Measurements from ENCODE around the gene FBLN5. TPM values are rescaled to one million over a fixed set of nuclear protein-coding genes. Genes with fewer than 3 reads are reported as not detected.

Gene FBLN5
- total RNA-seq: 10 to 100 TPM in 2 of 3 donors, 1 to 10 TPM in 1; 6.1 to 56.7 (median 18.6) TPM
- long read RNA-seq, donor 1, transcript FBLN5-202 (11 exons, 2,123 nt): major isoform, 23 of 58 reads
- long read RNA-seq, donor 1, partial matches to known transcripts: 30 of 58 reads
- long read RNA-seq, donor 1, other reads (novel, unspliced or antisense): 3 of 58 reads
- long read RNA-seq, donor 2, transcript FBLN5-202 (11 exons, 2,123 nt): major isoform, 7 of 8 reads
- long read RNA-seq, donor 2, partial matches to known transcripts: 0 of 8 reads
- long read RNA-seq, donor 2, other reads (novel, unspliced or antisense): 1 of 8 reads

GRCh38 chr14:91947475-91948184 is at the start of gene FBLN5:
TSS of gene FBLN5 (minus strand) at chr14:91947694. CDS start at chr14:91947229, 465 bp downstream.
- no peak for TF ChIP-seq CTCF (IDR thresholded peaks at IDR 0.05)
- peak; percentile 32 to 58 (median 51) for DNase-seq
- intact Hi-C loops (cut with DNase I, micrococcal nuclease): no loop called here

GRCh38 chr14:91996948-91997371 is 49.5 kb upstream of the FBLN5 start:
- Histone ChIP-seq H3K9me3 (no peaks in the 10 kb centered on the region), H3K4me3 (no peak overlapping the region), H3K4me1 (ENCODE audit: low read depth) (no peaks in the 10 kb centered on the region), H3K36me3 (ENCODE audit: low read depth) (no peaks in the 10 kb centered on the region)
- intact Hi-C loops (cut with DNase I, micrococcal nuclease): no loop called here
- DNase-seq: peak in 1 of 3 donors; percentile 14
- ATAC-seq: peak; percentile 74
- no peak for TF ChIP-seq CTCF (IDR thresholded peaks at IDR 0.05)

More at GRCh38 chr14:91947475-91948184, at the start of gene FBLN5:
- H3K36me3 ChIP-seq (ENCODE audit: low read depth): no peaks in the 10 kb centered on the region
- ATAC-seq: peak; percentile 80
- H3K4me1 ChIP-seq (ENCODE audit: low read depth): peaks cover 7% of the 10 kb centered on the region
- no peaks in the 10 kb centered on the region for H3K9me3 ChIP-seq
- no peak within 1 kb of the TSS for H3K4me3 ChIP-seq

GRCh38 chr14:91987192-91987591 is 39.7 kb upstream of the FBLN5 start:
- TF ChIP-seq CTCF (IDR thresholded peaks at IDR 0.05): no peak
- Histone ChIP-seq H3K4me1 (ENCODE audit: low read depth) (no peaks in the 10 kb centered on the region), H3K4me3 (no peak overlapping the region), H3K9me3 (no peaks in the 10 kb centered on the region), H3K36me3 (ENCODE audit: low read depth) (peaks cover 4% of the 10 kb centered on the region)
- no peak for DNase-seq
- ATAC-seq: no peak
- intact Hi-C loops (cut with DNase I, micrococcal nuclease): no loop called here

- no peaks in the 10 kb centered on the region for H3K9me3 ChIP-seq
- intact Hi-C loops (cut with DNase I, micrococcal nuclease): no loop called here
- ATAC-seq (no peak), DNase-seq (no peak)
- peaks cover 4% of the 10 kb centered on the region for H3K36me3 ChIP-seq (ENCODE audit: low read depth)
- no peak overlapping the region for H3K4me3 ChIP-seq
- TF ChIP-seq CTCF (IDR thresholded peaks at IDR 0.05): no peak
- no peaks in the 10 kb centered on the region for H3K4me1 ChIP-seq (ENCODE audit: low read depth)
These were observed 38.2 kb upstream of the FBLN5 start for GRCh38 chr14:91985521-91986255.

- ATAC-seq (no peak), DNase-seq (no peak)
- no peaks in the 10 kb centered on the region for H3K4me1 ChIP-seq (ENCODE audit: low read depth)
- TF ChIP-seq CTCF (IDR thresholded peaks at IDR 0.05): no peak
- H3K9me3 ChIP-seq: no peaks in the 10 kb centered on the region
- H3K4me3 ChIP-seq: no peak overlapping the region
- H3K36me3 ChIP-seq (ENCODE audit: low read depth): peaks cover 4% of the 10 kb centered on the region
- intact Hi-C loops (cut with DNase I, micrococcal nuclease): no loop called here
These were observed 37.5 kb upstream of the FBLN5 start for GRCh38 chr14:91985008-91985407.

Data from mucosa of descending colon (tissue), 3 donors.